Measurements from ENCODE around the gene UGT1A1.

DNA sequence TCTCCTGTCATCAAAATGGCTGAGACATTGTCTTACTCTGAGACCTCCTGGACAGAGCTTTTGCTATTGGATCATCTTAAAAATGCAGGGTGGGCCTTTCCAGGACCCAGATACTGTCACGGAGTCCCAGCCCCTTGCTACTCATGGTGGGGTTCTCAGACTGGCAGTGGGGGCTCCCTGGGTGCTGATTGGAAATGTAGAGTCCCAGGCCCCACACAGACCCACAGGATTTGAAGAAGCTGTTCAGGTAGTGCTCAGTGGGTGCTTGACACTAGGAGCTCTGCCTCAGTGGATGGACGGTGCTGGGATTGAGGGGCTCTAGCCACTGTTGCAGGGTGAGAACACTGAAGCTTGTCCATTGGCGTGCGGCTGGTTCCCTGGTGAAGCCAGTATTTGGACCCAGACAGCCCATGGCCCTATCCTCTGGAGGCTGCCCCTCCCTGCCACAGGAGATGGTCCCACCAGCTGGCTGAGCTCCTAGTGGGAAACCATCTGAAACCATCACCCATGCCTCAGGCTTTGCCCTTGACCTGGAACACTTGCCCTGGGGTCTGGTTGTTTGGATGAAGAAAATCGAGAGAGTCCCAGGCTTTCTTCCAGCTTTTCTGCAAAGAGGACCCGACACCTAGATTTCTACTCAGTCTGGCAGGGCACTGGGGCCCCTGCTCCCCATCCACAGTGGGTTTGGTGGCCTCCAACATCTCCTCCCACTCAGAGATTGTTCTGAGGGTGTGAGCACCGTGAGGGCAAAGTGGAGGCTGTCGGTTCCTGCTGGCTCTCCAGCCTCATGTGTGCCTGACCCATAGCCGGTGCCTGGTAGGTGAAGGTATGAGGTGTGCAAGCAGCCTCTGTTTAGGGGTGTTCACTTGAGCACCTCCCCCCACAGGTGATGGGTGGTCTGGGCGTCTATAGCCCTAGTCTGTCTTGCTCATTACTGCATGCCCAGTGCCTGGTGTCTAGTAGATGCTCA lies 48.2 kb downstream of the UGT1A1 start:
- TF ChIP-seq POLR2A (IDR thresholded peaks at IDR 0.05): no peak
- TF ChIP-seq POLR2AphosphoS5 (IDR thresholded peaks at IDR 0.05): no peak
- TF ChIP-seq, protein P1, sequence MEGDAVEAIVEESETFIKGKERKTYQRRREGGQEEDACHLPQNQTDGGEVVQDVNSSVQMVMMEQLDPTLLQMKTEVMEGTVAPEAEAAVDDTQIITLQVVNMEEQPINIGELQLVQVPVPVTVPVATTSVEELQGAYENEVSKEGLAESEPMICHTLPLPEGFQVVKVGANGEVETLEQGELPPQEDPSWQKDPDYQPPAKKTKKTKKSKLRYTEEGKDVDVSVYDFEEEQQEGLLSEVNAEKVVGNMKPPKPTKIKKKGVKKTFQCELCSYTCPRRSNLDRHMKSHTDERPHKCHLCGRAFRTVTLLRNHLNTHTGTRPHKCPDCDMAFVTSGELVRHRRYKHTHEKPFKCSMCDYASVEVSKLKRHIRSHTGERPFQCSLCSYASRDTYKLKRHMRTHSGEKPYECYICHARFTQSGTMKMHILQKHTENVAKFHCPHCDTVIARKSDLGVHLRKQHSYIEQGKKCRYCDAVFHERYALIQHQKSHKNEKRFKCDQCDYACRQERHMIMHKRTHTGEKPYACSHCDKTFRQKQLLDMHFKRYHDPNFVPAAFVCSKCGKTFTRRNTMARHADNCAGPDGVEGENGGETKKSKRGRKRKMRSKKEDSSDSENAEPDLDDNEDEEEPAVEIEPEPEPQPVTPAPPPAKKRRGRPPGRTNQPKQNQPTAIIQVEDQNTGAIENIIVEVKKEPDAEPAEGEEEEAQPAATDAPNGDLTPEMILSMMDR (IDR thresholded peaks at IDR 0.05 in 8 of 11, conservative IDR thresholded peaks at IDR 0.05 in 3 of 11): no peak

Data from spleen (tissue), 7 donors.